Gastrocnemius medialis (tissue), 4 donors: Measurements from ENCODE around the gene SPATA12.

ENCODE experiments used
- CTCF ChIP-seq, 5 experiments: fragments of 450-650 bp in 3 of 5; fragments of 200-600 bp in 2 of 5; sonication (generic) in 2 of 5; IDR thresholded peaks in 4 of 5; conservative IDR thresholded peaks in 1 of 5; 1 replicate in 4 of 5; 2 replicates in 1 of 5; pipeline ENCODE4 v1.5.1; 2016 to 2019; ENCODE audit warnings: antibody characterized with exemption in 5 of 5, mild to moderate bottlenecking in 3 of 5, moderate library complexity in 3 of 5
- POLR2A ChIP-seq, 2 donors: fragments of 450-650 bp; IDR thresholded peaks; one replicate each; pipeline ENCODE4 v1.6.1; 2017; ENCODE audit warnings: antibody characterized with exemption in 2 of 2, mild to moderate bottlenecking in 2 of 2, moderate library complexity in 2 of 2

- TF ChIP-seq CTCF (IDR thresholded peaks at IDR 0.05 in 4 of 5, conservative IDR thresholded peaks at IDR 0.05 in 1 of 5): no peak
- no peak for TF ChIP-seq POLR2A (IDR thresholded peaks at IDR 0.05)
Measured at GRCh38 chr3:57069503-57069902, 9.0 kb downstream of the SPATA12 start.
